GM19240 (cell line): ENCODE measurements around the gene TRABD2A.
"Not testable (repeated sequence)": the region's sequence is repeated elsewhere in the genome, so short reads cannot be mapped to it uniquely, and the experiment has no call there.

Source experiments
- DNase-seq: peaks from one replicate; pipeline ENCODE4 v3.0.0; 2011; ENCODE audit warnings: low spot score; ENCODE audit not compliant: insufficient read length

Gene TRABD2A

GRCh38 chr2:84880395-84880644, 564 bp downstream of the TRABD2A start:
- no peak for DNase-seq

GRCh38 chr2:84879584-84880394, 1.1 kb downstream of the TRABD2A start:
- DNase-seq = no peak

- no peak for DNase-seq
Measured at GRCh38 chr2:84878896-84879583, 1.8 kb downstream of the TRABD2A start.

- no peak for DNase-seq
Measured at GRCh38 chr2:84878459-84878858, 2.4 kb downstream of the TRABD2A start.

GRCh38 chr2:84876369-84876768, 4.5 kb downstream of the TRABD2A start:
- no peak for DNase-seq

- DNase-seq = not testable (repeated sequence)
Measured at GRCh38 chr2:84875619-84876018, 5.3 kb downstream of the TRABD2A start.

GRCh38 chr2:84875213-84875560, 5.7 kb downstream of the TRABD2A start:
- no peak for DNase-seq

- no peak for DNase-seq
Measured at GRCh38 chr2:84874381-84875212, 6.3 kb downstream of the TRABD2A start.

GRCh38 chr2:84873350-84873749, 7.5 kb downstream of the TRABD2A start:
- DNase-seq = no peak

GRCh38 chr2:84872691-84873090, 8.2 kb downstream of the TRABD2A start:
- DNase-seq = not testable (repeated sequence)

GRCh38 chr2:84870306-84870705, 10.6 kb downstream of the TRABD2A start:
- no peak for DNase-seq

GRCh38 chr2:84868327-84868726, 12.6 kb downstream of the TRABD2A start:
- not testable (repeated sequence) for DNase-seq

- no peak for DNase-seq
Measured at GRCh38 chr2:84866122-84866521, 14.8 kb downstream of the TRABD2A start.

GRCh38 chr2:84865181-84865783, 15.6 kb downstream of the TRABD2A start:
- no peak for DNase-seq

- DNase-seq = no peak
Measured at GRCh38 chr2:84862006-84862405, 18.9 kb downstream of the TRABD2A start.

GRCh38 chr2:84861539-84861938, 19.3 kb downstream of the TRABD2A start:
- no peak for DNase-seq

GRCh38 chr2:84858937-84859336, 21.9 kb downstream of the TRABD2A start:
- DNase-seq = no peak

- no peak for DNase-seq
Measured at GRCh38 chr2:84858123-84858522, 22.8 kb downstream of the TRABD2A start.

- DNase-seq = no peak
Measured at GRCh38 chr2:84857566-84857965, 23.3 kb downstream of the TRABD2A start.

- DNase-seq = no peak
Measured at GRCh38 chr2:84856787-84857186, 24.1 kb downstream of the TRABD2A start.

- no peak for DNase-seq
Measured at GRCh38 chr2:84855731-84856130, 25.2 kb downstream of the TRABD2A start.

- DNase-seq = no peak
Measured at GRCh38 chr2:84854850-84855249, 26.0 kb downstream of the TRABD2A start.
